Brain microvascular endothelial cell (primary cell): ENCODE measurements around the gene CDH4.

ENCODE experiments used
- DNase-seq: peaks from one replicate; pipeline ENCODE4 v3.0.0-alpha.2; 2020
- H3K27ac ChIP-seq: fragments of 250-450 bp; sonication (Bioruptor Pico); 2 replicates; pipeline ENCODE4 v1.5.1; 2020; ENCODE audit warnings: mild to moderate bottlenecking, moderate library complexity
- H3K27me3 ChIP-seq: fragments of 250-450 bp; sonication (Bioruptor Pico); replicated peaks from 2 replicates; pipeline ENCODE4 v1.5.1; 2020; ENCODE audit warnings: mild to moderate bottlenecking
- H3K36me3 ChIP-seq: fragments of 250-450 bp; sonication (Bioruptor Pico); replicated peaks from 2 replicates; pipeline ENCODE4 v1.5.1; 2020; ENCODE audit warnings: mild to moderate bottlenecking
- H3K4me3 ChIP-seq: 2 replicates; pipeline ENCODE4 v1.5.1; 2011; ENCODE audit warnings: low read depth, mild to moderate bottlenecking, control low read depth, low read length, moderate library complexity
- CTCF ChIP-seq: IDR thresholded peaks from 2 replicates; pipeline ENCODE4 v1.5.1; 2011; ENCODE audit warnings: low read depth, mild to moderate bottlenecking, moderate library complexity, low read length, control low read depth, inconsistent platforms; ENCODE audit errors: missing control alignments
- in situ Hi-C: cut with HindIII; loops from 2 replicates; pipeline ENCODE4 v1.10.0; 2017; ENCODE audit warnings: low sequenced_read_pairs, low pct_ligation_motif_present

CDH4 gene

GRCh38 chr20:61814244-61814643 lies 562.2 kb downstream of the CDH4 start:
- Histone ChIP-seq H3K4me3 (no peak overlapping the region), H3K36me3 (no peaks in the 10 kb centered on the region), H3K27ac (no peak overlapping the region), H3K27me3 (no peaks in the 10 kb centered on the region)
- DNase-seq = no peak
- no peak for TF ChIP-seq CTCF
- in situ Hi-C loops = no loop called here

GRCh38 chr20:61814726-61815125 lies 562.7 kb downstream of the CDH4 start:
- TF ChIP-seq CTCF = no peak

GRCh38 chr20:61815176-61815575 lies 563.1 kb downstream of the CDH4 start:
- TF ChIP-seq CTCF = no peak
- in situ Hi-C loops = no loop called here
- Histone ChIP-seq H3K36me3 (no peaks in the 10 kb centered on the region), H3K27ac (no peak overlapping the region), H3K4me3 (no peak overlapping the region), H3K27me3 (no peaks in the 10 kb centered on the region)
- DNase-seq = no peak

More at GRCh38 chr20:61814726-61815125, 562.7 kb downstream of the CDH4 start:
- no peak for DNase-seq
- in situ Hi-C loops = no loop called here
- H3K27me3 ChIP-seq = no peaks in the 10 kb centered on the region
- no peak overlapping the region for H3K4me3 ChIP-seq
- H3K27ac ChIP-seq = no peak overlapping the region
- no peaks in the 10 kb centered on the region for H3K36me3 ChIP-seq

- DNase-seq = no peak
- no peaks in the 10 kb centered on the region for H3K36me3 ChIP-seq
- H3K27me3 ChIP-seq = no peaks in the 10 kb centered on the region
- in situ Hi-C loops = no loop called here
- no peak for TF ChIP-seq CTCF
- H3K27ac ChIP-seq = no peak overlapping the region
- no peak overlapping the region for H3K4me3 ChIP-seq
Observed at GRCh38 chr20:61815678-61816077, 563.6 kb downstream of the CDH4 start.

GRCh38 chr20:61816606-61817460 lies 564.8 kb downstream of the CDH4 start:
- no peaks in the 10 kb centered on the region for H3K27me3 ChIP-seq
- no peak for TF ChIP-seq CTCF
- in situ Hi-C loops = no loop called here
- no peak overlapping the region for H3K27ac ChIP-seq
- DNase-seq = no peak
- H3K36me3 ChIP-seq = no peaks in the 10 kb centered on the region
- no peak overlapping the region for H3K4me3 ChIP-seq

GRCh38 chr20:61817575-61817974 lies 565.5 kb downstream of the CDH4 start:
- Histone ChIP-seq H3K27ac (no peak overlapping the region), H3K4me3 (no peak overlapping the region), H3K36me3 (no peaks in the 10 kb centered on the region), H3K27me3 (no peaks in the 10 kb centered on the region)
- in situ Hi-C loops = no loop called here
- no peak for TF ChIP-seq CTCF
- DNase-seq = no peak
